Measurements from ENCODE around the gene ESRP2. TPM values are rescaled to one million over a fixed set of nuclear protein-coding genes. Genes with fewer than 3 reads are reported as not detected.

Gene ESRP2
- total RNA-seq, 1 donor from 2014 or later, result 0.14 TPM

DNA sequence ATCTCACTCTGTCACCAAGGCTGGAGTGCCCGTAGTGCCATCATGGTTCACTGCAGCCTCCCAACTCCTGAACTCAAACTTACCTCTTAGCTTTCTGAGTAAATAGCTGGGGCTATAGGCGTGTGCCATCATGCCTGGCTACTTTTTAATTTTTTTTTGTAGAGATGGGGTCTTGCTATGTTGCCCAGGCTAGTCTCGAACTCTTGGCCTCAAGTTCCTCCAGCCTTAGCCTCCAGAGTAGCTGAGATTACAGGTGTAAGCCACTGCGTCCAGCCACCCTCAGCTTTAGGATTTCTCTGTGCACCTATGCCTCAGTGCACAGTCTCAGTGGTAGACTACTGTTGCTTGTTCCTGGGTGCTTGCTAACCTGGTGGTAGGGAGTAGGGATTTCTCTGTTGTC lies 33.9 kb upstream of the ESRP2 start:
- peaks cover 98% of the 10 kb centered on the region for H3K4me1 ChIP-seq
- intact Hi-C loops (cut with micrococcal nuclease), result no loop called here

DNA sequence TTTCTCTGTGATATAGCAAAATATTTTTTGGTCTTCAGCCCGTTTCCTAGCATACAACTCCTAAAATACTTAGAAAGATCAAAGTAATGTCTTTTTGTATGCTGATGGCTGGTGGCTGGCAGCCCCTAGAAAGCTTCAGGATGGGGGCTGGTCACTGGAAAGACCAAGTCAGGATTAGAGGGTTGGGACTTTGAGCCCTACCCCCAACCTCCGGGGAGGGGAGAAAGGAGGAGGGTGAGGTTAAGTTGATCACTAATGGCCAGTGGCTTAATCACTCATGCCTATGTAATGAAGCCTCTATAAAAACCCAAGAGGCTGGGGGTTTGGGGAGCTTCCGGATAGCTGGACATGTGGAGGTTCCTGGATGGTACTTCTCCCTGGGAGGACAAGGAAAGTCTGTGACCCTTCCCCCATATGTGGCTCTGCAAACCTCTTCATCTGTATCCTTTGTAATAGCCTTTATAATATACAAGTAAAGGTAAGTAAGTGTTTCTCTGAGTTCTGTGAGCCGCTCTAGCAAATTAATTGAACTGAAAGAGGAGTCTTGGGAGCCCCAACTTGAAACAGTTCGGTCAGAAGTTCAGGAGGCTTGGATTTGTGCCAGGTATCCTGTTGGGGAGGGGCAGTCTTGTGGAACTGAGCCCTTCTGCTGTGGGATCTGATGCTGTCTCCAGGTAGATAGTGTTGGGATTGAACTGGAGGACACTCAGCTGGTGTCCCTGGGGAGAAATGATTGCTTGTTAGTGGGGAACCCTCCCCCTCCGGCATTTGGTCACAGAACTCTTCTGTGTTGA lies 31.9 kb upstream of the ESRP2 start:
- Histone ChIP-seq H3K9me3 (replicated peaks) (no peaks in the 10 kb centered on the region), H3K27me3 (ENCODE audit: low read depth) (no peaks in the 10 kb centered on the region), H3K27ac (replicated peaks) (peak overlapping the region; percentile 99), H3K4me1 (peaks cover 93% of the 10 kb centered on the region), H3K36me3 (peaks cover 17% of the 10 kb centered on the region), H3K4me3 (peak overlapping the region; percentile 43)
- no peak for DNase-seq
- TF ChIP-seq, protein P1, sequence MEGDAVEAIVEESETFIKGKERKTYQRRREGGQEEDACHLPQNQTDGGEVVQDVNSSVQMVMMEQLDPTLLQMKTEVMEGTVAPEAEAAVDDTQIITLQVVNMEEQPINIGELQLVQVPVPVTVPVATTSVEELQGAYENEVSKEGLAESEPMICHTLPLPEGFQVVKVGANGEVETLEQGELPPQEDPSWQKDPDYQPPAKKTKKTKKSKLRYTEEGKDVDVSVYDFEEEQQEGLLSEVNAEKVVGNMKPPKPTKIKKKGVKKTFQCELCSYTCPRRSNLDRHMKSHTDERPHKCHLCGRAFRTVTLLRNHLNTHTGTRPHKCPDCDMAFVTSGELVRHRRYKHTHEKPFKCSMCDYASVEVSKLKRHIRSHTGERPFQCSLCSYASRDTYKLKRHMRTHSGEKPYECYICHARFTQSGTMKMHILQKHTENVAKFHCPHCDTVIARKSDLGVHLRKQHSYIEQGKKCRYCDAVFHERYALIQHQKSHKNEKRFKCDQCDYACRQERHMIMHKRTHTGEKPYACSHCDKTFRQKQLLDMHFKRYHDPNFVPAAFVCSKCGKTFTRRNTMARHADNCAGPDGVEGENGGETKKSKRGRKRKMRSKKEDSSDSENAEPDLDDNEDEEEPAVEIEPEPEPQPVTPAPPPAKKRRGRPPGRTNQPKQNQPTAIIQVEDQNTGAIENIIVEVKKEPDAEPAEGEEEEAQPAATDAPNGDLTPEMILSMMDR (IDR thresholded peaks at IDR 0.05; ENCODE audit: borderline replicate concordance), result no peak
- intact Hi-C loops (cut with micrococcal nuclease), result no loop called here

More for the DNA sequence above, 33.9 kb upstream of the ESRP2 start:
- Histone ChIP-seq H3K9me3 (replicated peaks) (no peaks in the 10 kb centered on the region), H3K27me3 (ENCODE audit: low read depth) (no peaks in the 10 kb centered on the region), H3K4me3 (peak overlapping the region; percentile 43), H3K36me3 (peaks cover 37% of the 10 kb centered on the region), H3K27ac (replicated peaks) (peak overlapping the region; percentile 99)
- DNase-seq, result no peak
- TF ChIP-seq, protein P1 (IDR thresholded peaks at IDR 0.05; ENCODE audit: borderline replicate concordance), result no peak

- intact Hi-C loops (cut with micrococcal nuclease), result no loop called here
- Histone ChIP-seq H3K27me3 (ENCODE audit: low read depth) (no peaks in the 10 kb centered on the region), H3K9me3 (replicated peaks) (no peaks in the 10 kb centered on the region), H3K27ac (replicated peaks) (peak overlapping the region; percentile 99), H3K36me3 (peaks cover 21% of the 10 kb centered on the region), H3K4me1 (peaks cover 87% of the 10 kb centered on the region), H3K4me3 (peak overlapping the region; percentile 80)
- peak; percentile 40 for DNase-seq
- TF ChIP-seq, protein P1 (IDR thresholded peaks at IDR 0.05; ENCODE audit: borderline replicate concordance), result no peak
These were observed 29.4 kb upstream of the ESRP2 start for GRCh38 chr16:68265078-68265920.

DNA sequence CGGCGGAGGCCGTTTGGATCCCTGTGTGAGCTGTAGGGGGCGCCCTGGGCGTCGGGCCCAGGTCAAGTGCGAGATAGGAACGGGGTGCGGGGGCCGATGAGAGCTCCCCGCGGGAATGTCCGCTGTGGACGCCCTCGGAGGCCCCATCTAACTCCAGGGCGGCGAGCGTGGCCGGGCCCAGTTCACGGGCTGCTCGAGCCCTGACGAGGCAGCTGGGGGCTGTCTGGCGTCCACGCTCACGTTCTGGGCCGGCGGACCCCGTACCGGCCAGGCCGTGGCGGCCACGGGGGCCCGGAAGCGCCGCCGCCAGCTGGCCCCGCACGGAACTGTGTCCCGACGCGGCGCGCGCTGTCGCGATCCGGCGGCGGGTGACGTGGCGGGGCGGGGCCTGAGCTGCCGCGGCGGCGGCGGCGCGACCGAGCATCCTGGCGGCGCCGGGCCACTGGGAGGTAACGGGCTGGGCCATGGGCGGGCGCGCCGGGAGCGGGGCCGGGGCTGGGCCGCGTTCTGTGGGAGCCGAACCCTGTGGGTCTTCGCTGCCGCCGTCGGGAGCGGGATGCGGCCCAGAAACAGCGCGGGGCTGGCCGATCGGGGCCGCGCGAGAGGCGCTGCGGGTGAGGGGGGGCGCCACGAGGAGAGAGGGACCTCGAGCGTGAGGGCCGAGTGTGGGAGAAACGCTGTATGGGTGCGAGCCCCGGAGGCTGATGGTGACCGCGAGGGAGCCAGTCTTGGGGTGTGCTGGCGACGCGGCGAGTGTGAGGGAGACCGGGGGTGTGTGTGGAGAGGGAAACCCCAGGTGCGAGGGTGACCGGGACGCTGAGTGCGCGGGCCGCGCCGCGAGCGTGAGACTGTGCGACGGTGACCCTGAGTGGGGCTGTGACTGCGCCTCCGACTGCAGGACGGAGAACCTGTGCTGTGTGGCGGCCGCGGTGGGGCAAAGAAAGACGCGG lies 28.5 kb upstream of the ESRP2 start, which contains the start of gene SLC7A6:
Gene SLC7A6 (plus strand): TSS at position 399 of the 950 bp plus-strand sequence. CDS start 10,201 bp downstream, outside the sequence.
- H3K27ac ChIP-seq (replicated peaks), result peak within 1 kb of the TSS; percentile 99
- intact Hi-C loops (cut with micrococcal nuclease), result loop anchor here (5.0 kb wide), 1 partner anchor 63 kb away; no protein-coding TSS in a partner anchor
- peak within 1 kb of the TSS; percentile 80 for H3K4me3 ChIP-seq
- DNase-seq, result peak; percentile 83
- H3K4me1 ChIP-seq, result peaks cover 86% of the 10 kb centered on the region
- TF ChIP-seq, protein P1 (IDR thresholded peaks at IDR 0.05; ENCODE audit: borderline replicate concordance), result peak; percentile 80
- no peaks in the 10 kb centered on the region for H3K9me3 ChIP-seq (replicated peaks)
- no peaks in the 10 kb centered on the region for H3K27me3 ChIP-seq (ENCODE audit: low read depth)
- peaks cover 30% of the 10 kb centered on the region for H3K36me3 ChIP-seq
